HFF-Myc (cell line): ENCODE results near the gene RTP5.
"Not testable (repeated sequence)": the region's sequence is repeated elsewhere in the genome, so short reads cannot be mapped to it uniquely, and the experiment has no call there.

Source experiments
- DNase-seq: peaks from one replicate; pipeline ENCODE4 v3.0.0-alpha.2; 2011; ENCODE audit warnings: low read depth; ENCODE audit errors: extremely low read depth
- H3K4me3 ChIP-seq: replicated peaks from 2 replicates; pipeline ENCODE4 v1.5.1; 2011; ENCODE audit warnings: low read depth, mild to moderate bottlenecking, control low read depth, low read length
- CTCF ChIP-seq: IDR thresholded peaks from 2 replicates; pipeline ENCODE4 v1.5.1; 2012; ENCODE audit warnings: mild to moderate bottlenecking, low read depth, low read length, control low read depth; ENCODE audit errors: missing control alignments

The RTP5 gene

GRCh38 chr2:241869087-241869961, at the start of gene RTP5:
Gene RTP5 (plus strand): TSS chr2:241869729. CDS start chr2:241869757, 28 bp downstream.
- H3K4me3 ChIP-seq, result no peak within 1 kb of the TSS
- DNase-seq, result no peak
- TF ChIP-seq CTCF, result no peak

GRCh38 chr2:241819947-241820624, 49.4 kb upstream of the RTP5 start:
- H3K4me3 ChIP-seq, DNase-seq: not testable (repeated sequence)

- no peak for DNase-seq
- no peak overlapping the region for H3K4me3 ChIP-seq
- no peak for TF ChIP-seq CTCF
Observed at GRCh38 chr2:241820625-241821384, 48.7 kb upstream of the RTP5 start.

GRCh38 chr2:241821460-241822263, 47.9 kb upstream of the RTP5 start:
- TF ChIP-seq CTCF, result no peak
- DNase-seq, result no peak
- no peak overlapping the region for H3K4me3 ChIP-seq

- no peak overlapping the region for H3K4me3 ChIP-seq
- no peak for TF ChIP-seq CTCF
- no peak for DNase-seq
Observed at GRCh38 chr2:241822264-241822623, 47.3 kb upstream of the RTP5 start.

- not testable (repeated sequence) for H3K4me3 ChIP-seq, DNase-seq
Observed at GRCh38 chr2:241823531-241824437, 45.7 kb upstream of the RTP5 start.

- H3K4me3 ChIP-seq, result no peak overlapping the region
- no peak for TF ChIP-seq CTCF
- no peak for DNase-seq
Observed at GRCh38 chr2:241827394-241827793, 42.1 kb upstream of the RTP5 start.
